Coronary artery (tissue), 2 donors: ENCODE data around the gene ADIRF.
A peak's percentile ranks its signal among the peaks of the same experiment; 100 is the strongest.

Experiments
- DNase-seq: peaks from one replicate; pipeline ENCODE4 v3.0.0-alpha.2; 2017; ENCODE audit warnings: low spot score
- H3K27ac ChIP-seq, 2 donors: fragments of 200-600 bp; sonication (generic); one replicate each; pipeline ENCODE4 v1.5.1; 2016 to 2019
- H3K4me3 ChIP-seq: fragments of 200-600 bp; sonication (generic); 2 replicates; pipeline ENCODE4 v1.5.1; 2016; ENCODE audit warnings: mild to moderate bottlenecking, moderate library complexity
- TF ChIP-seq, protein P1 (sequence below): fragments of 200-600 bp; sonication (generic); IDR thresholded peaks from one replicate; pipeline ENCODE4 v1.5.1; 2019; ENCODE audit warnings: antibody characterized with exemption

Gene ADIRF

DNA sequence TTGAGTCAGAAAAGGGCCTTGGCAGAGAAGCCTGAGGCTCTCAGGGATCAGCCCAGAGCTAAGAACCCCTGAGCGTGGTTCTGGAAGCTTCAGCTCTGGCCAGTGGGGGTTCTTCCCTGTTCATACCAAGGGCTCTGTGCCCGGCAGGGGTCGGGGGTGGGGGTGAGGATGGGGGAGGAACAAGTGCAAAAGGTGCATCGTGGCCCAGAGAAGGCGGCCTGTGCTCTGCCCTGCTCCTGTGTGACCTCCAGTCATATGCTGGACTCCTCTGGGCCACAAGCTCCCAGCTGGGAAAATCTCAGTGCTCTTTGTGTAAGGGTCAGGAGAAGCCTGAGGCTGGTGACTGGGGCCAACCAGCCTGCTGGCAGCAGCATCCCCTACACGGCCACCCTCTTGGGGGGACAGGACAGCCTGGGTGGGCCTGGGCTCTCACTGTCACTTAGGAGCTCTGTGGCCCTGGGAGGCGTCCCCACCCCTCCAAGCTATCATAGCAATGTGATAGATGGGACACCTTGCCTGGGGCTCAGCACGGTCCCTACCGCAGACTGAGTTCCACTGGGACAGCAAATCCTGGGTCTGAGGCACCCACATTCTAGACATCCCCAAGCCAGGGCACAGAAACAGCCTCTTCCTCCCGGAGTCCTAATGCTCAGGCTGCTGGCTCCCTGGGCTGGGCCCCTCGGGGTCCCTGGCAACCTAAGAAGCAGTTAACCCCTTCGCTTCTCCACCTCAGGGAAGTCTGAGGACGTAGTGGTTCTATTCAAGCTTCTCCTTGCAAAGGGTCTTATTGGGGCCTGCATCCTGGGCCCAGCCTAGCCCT is 13.4 kb upstream of the ADIRF start:
- TF ChIP-seq, protein P1, sequence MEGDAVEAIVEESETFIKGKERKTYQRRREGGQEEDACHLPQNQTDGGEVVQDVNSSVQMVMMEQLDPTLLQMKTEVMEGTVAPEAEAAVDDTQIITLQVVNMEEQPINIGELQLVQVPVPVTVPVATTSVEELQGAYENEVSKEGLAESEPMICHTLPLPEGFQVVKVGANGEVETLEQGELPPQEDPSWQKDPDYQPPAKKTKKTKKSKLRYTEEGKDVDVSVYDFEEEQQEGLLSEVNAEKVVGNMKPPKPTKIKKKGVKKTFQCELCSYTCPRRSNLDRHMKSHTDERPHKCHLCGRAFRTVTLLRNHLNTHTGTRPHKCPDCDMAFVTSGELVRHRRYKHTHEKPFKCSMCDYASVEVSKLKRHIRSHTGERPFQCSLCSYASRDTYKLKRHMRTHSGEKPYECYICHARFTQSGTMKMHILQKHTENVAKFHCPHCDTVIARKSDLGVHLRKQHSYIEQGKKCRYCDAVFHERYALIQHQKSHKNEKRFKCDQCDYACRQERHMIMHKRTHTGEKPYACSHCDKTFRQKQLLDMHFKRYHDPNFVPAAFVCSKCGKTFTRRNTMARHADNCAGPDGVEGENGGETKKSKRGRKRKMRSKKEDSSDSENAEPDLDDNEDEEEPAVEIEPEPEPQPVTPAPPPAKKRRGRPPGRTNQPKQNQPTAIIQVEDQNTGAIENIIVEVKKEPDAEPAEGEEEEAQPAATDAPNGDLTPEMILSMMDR, result no peak
- Histone ChIP-seq H3K4me3 (peak overlapping the region; percentile 66), H3K27ac (peak overlapping the region; percentile 93 to 94)
- DNase-seq, result peak; percentile 71

DNA sequence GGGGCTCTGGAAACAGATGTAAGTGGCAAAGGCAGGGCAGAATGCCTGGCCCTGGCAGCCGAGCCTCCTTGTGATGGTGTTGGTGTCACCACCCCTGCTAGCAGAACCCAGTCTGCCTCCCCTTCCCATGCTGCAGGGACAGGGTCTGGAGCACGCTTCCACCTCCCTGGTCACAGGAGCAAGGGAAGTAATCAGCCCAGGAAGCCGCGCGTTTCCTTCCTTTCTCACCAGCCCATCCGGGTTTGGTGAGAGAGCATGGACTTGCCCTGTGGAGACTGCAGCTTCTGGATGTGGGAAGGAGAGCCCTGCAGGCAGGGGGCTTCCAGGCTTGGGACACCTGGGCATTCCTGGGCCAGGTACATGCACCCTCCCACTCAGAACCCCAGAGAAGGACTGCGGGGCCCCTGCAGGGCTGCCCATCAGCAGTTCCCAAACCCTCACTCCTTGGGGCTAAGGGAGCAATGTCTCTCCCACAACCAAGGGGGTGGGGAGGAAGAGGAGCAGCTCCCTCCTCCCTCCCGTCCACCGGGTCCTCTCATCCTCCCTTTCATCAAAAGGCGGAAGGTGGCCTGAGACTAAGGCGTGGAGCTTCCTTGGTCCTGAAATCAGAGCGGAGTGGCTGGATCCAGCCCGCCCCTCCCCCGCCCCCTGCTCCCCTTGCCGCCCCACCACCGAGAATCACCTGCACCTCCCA is 12.6 kb upstream of the ADIRF start:
- TF ChIP-seq, protein P1, result no peak

DNA sequence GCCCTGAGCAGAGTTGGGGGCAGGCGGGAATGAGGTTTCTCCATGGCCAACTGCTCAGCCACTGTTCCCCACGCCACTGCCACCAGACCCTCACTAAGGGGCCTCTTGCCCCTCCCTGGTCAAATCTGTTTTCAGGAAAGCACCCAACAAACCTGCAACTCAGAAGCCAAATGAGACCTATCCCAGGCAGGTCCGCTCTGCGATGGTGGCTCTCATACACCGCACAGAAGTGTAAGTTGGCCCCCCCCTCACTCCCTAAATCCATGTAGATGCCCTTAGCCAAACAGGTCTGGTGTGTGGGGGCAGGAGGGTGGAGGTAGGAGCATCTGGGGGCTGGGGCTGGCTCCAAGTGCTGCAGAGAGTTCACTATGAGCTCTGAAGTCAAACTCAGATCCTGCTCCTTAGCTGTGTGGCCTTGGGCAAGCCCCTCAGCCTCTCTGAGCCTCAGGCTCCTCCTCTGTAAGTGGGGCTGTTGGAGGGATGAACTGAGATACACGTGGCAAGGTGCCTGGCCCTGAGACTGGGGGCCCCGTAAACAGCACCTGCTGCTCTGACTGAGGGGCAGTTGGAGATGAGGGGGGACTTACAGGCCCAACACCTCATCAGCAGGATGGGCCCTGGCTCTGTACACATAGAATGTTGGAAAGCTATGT is 12.0 kb upstream of the ADIRF start:
- H3K27ac ChIP-seq, result peak overlapping the region; percentile 93 to 94
- DNase-seq, result no peak
- TF ChIP-seq, protein P1, result no peak
- H3K4me3 ChIP-seq, result peak overlapping the region; percentile 66

More for the DNA sequence above, 12.6 kb upstream of the ADIRF start:
- H3K27ac ChIP-seq, result peak overlapping the region; percentile 93 to 94
- H3K4me3 ChIP-seq, result peak overlapping the region; percentile 66
- DNase-seq, result no peak

DNA sequence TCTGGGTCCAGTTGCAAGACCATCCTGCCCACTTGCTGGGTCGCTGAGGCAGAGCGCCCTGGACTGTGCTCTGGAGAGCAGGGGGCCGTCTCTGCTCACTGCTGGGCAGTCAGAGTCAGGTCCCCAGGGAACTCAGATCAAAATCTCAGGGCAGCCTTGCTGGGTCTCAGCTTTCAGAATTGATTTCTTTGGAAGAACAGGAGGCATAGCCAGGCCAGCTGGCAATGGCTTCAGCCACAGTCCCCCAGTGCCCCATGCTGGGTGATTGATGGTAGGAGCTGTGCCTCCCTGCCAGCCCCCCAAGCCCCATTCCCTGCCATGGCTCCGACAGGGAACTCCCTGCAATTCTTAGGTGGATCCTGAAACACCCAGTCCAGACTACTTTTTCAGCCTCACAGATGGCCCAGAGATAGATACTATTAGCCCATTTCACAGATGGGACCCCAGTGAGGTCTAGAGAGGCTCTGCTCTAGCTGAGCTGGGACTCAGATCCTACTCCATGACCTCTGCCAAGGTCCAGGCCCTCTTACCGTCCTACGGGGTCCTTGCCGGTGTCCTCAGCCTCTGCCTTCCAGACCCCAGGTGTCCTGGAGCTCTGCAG is 11.3 kb upstream of the ADIRF start:
- peak overlapping the region; percentile 93 to 94 for H3K27ac ChIP-seq

DNA sequence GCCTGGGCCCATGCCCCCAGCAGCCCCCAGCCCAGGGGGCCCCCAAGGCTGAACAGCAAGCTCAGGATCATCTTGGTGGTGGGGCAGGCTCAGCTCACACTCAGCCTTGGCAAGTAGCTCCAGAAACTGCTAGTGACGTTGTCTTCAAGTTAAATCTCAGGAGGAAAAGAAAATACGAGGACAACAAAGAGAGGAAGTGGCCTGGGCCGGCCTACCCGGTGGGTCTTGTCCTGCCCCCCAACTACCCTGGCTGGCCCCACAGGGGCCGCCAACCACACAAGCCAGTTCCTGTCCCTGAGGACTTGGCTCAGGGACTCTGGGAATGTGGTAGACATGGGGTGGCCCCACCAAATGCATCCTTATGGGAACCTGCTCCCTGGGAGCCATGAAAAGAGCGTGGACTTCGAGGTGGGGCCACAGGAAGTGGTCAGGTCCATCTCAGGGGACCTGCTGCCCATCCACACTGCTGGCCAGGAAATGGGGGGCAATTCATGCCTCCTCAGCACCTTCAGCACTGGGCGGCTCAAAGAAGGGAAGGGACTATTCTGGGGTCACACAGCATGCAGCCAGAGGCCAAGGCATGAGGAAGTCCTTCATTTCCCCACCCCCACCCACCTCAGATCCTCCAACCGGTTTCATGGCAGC is 10.7 kb upstream of the ADIRF start, which contains the start of gene MMRN2:
TSS of gene MMRN2 (minus strand) at position 145 of the 645 bp plus-strand sequence. CDS start at position 71, 74 bp downstream.
- TF ChIP-seq, protein P1, result no peak
- Histone ChIP-seq H3K27ac (peak within 1 kb of the TSS; percentile 93 to 94), H3K4me3 (peak within 1 kb of the TSS; percentile 66)
- peak; percentile 72 for DNase-seq

More for the DNA sequence above, 11.3 kb upstream of the ADIRF start:
- peak; percentile 72 for DNase-seq
- TF ChIP-seq, protein P1, result no peak
- peak overlapping the region; percentile 66 for H3K4me3 ChIP-seq

DNA sequence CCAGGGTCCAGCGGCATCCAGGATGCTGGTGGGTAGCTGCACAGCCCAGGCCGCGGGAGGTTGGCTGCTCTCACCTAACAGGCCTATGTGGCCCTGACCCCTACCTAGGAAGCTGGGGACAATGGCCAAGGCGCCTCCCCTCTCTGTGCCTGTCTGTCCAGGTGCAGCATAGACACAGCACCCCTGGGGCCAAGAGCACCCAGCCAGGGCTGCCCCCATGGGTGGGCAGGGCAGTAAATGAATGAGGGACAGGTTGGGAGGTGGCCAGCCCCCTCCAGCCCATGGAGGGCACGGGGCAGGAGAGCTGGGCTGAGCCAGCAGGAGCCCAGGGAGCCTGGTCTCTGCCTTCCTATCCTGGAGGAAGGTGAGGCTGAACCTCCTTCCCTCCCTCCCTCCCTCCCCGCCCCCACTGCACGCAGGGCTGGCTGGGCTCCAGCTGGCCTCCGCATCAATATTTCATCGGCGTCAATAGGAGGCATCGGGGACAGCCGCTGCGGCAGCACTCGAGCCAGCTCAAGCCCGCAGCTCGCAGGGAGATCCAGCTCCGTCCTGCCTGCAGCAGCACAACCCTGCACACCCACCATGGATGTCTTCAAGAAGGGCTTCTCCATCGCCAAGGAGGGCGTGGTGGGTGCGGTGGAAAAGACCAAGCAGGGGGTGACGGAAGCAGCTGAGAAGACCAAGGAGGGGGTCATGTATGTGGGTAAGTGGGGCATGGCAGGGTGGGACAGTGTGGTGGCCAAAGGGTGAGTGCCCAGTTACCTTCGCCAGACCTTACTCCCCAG is 10.0 kb upstream of the ADIRF start, which contains the start of gene SNCG:
TSS of gene SNCG (plus strand) at position 484 of the 785 bp plus-strand sequence. CDS start at position 583, 99 bp downstream.
- DNase-seq, result peak; percentile 71
- TF ChIP-seq, protein P1, result no peak

More for the DNA sequence above, 10.0 kb upstream of the ADIRF start, which contains the start of gene SNCG:
- H3K4me3 ChIP-seq, result peak within 1 kb of the TSS; percentile 66
- peak within 1 kb of the TSS; percentile 93 to 94 for H3K27ac ChIP-seq
